GM13976 (cell line): Measurements from ENCODE around the gene TRIO.
"Not testable (repeated sequence)": the region's sequence is repeated elsewhere in the genome, so short reads cannot be mapped to it uniquely, and the experiment has no call there.

ENCODE experiments used
- DNase-seq: peaks from one replicate; pipeline ENCODE4 v3.0.0; 2012; ENCODE audit warnings: low spot score
- in situ Hi-C: fragments of 300-500 bp; cut with MboI; formaldehyde crosslinking; loops from one replicate; pipeline ENCODE4 v1.12.0; 2022; ENCODE audit warnings: low sequenced_read_pairs, mixed read lengths, inconsistent platforms; ENCODE audit not compliant: unreplicated experiment
- TF ChIP-seq, protein P1 (sequence below): IDR thresholded peaks from 2 replicates; pipeline ENCODE4 v1.5.1; 2012; ENCODE audit warnings: borderline replicate concordance, mild to moderate bottlenecking; ENCODE audit not compliant: insufficient read depth; ENCODE audit errors: extremely low read depth, missing control alignments, control extremely low read depth

The TRIO gene

DNA sequence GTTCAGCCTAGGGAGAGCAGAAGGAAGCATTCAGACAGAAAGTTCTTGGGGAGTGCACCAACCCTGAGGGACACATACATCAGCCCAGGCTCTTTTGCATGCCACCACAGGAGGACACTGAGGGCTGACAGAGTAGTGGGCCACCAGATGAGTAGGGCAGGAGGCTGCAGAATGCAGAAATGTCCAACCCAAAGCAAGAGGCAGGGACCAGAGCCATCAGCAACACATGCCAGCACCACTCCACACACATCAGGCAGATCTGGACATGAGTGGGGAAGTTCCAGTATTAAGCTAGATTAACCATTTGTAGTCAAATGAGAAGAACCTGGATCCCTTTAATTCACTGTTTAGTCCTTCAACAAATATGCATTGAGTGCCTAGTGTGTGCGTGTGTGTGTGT, 402.7 kb downstream of the TRIO start:
- no peak for DNase-seq
- in situ Hi-C loops, result no loop called here
- TF ChIP-seq, protein P1, sequence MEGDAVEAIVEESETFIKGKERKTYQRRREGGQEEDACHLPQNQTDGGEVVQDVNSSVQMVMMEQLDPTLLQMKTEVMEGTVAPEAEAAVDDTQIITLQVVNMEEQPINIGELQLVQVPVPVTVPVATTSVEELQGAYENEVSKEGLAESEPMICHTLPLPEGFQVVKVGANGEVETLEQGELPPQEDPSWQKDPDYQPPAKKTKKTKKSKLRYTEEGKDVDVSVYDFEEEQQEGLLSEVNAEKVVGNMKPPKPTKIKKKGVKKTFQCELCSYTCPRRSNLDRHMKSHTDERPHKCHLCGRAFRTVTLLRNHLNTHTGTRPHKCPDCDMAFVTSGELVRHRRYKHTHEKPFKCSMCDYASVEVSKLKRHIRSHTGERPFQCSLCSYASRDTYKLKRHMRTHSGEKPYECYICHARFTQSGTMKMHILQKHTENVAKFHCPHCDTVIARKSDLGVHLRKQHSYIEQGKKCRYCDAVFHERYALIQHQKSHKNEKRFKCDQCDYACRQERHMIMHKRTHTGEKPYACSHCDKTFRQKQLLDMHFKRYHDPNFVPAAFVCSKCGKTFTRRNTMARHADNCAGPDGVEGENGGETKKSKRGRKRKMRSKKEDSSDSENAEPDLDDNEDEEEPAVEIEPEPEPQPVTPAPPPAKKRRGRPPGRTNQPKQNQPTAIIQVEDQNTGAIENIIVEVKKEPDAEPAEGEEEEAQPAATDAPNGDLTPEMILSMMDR, result no peak

DNA sequence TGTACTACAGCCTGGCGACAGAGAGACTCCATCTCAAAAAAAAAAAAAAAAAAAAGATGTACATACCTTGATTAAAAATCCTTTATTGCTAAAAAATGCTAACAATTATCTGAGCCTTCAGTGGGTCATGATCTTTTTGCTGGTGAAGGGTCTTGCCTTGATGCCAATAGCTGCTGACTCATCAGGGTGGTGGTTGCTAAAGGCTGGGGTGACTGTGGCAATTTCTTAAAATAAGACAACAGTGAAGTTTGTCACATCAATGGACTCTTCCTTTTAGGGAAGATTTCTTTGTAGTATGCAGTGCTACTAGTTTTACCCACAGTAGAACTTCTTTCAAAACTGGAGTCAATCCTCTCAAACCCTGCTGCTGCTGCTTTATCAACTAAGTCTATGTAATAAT, 404.5 kb downstream of the TRIO start:
- TF ChIP-seq, protein P1, result no peak
- in situ Hi-C loops, result no loop called here
- DNase-seq, result no peak

DNA sequence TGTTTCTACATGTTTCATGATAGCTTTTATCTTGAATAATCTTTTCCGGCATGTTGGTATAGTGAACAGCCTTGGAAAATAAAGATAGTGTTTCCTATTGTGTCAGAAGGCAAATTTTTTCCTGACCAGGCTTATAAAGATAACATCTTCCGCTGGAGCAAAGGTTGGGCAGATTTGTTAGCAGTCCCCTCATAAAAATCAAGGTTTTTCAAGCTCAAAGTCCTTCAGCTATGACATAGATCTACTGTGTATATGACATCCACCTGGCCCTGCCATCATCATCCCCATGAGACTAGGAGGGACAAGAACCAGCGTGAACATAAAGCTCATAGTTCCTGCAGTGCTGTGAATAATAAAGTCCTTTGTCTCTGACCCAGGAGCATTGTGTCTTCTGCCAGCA, 408.1 kb downstream of the TRIO start:
- TF ChIP-seq, protein P1, result no peak
- in situ Hi-C loops, result no loop called here

DNA sequence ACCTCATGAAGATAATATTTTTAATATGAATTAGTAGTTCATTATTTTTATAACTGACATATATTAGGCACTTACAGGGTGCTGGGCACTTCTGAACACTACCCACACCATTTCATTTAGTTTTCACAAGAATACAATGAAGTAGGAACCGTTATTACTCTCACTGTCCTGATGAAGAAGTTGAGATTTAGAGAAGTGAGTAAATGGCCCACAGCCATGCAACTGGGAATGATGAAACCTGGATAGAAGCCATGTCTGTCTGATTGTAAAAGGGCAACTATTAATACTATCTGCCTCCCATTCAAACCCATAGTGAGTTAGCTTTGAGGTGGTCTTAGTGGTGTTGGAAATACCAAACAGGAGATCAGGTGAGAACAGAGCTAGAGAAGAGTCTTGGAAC, 408.9 kb downstream of the TRIO start:
- TF ChIP-seq, protein P1, result no peak
- DNase-seq, result no peak
- in situ Hi-C loops, result no loop called here

More for the DNA sequence above, 408.1 kb downstream of the TRIO start:
- no peak for DNase-seq

DNA sequence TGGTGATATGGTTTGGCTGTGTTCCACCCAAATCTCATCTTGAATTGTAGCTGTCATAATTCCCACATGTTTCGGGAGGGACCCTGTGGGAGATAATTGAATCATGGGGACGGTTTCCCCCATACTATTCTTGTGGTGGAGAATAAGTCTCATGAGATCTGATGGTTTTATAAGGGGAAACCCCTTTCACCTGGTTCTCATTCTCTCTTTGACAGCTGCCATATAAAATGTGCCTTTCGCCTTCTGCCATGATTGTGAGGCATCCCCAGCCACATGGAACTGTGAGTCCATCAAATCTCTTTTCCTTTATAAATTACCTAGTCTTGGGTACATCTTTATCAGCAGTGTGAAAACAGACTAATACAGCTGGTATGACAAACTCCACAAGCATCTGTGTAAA, 411.1 kb downstream of the TRIO start:
- DNase-seq, in situ Hi-C loops: not testable (repeated sequence)

DNA sequence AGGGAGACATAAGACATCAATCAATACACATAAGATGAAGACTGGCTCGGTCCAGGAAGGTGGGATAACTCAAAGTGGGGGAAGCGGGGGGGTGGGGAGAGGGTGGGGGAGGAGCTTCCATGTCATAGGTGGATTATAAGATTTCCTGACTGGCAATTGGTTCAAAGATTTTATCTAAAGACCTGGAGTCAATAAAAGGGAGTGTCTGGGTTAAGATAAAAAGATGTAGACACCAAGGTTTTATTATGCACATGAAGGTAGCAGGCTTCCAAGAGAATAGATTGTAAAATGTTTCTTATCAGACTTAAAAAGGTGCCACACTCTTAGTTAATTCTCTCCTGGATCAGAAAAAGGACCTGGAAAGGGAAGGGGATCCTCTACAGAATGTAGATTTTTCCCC, 412.9 kb downstream of the TRIO start:
- no peak for DNase-seq

DNA sequence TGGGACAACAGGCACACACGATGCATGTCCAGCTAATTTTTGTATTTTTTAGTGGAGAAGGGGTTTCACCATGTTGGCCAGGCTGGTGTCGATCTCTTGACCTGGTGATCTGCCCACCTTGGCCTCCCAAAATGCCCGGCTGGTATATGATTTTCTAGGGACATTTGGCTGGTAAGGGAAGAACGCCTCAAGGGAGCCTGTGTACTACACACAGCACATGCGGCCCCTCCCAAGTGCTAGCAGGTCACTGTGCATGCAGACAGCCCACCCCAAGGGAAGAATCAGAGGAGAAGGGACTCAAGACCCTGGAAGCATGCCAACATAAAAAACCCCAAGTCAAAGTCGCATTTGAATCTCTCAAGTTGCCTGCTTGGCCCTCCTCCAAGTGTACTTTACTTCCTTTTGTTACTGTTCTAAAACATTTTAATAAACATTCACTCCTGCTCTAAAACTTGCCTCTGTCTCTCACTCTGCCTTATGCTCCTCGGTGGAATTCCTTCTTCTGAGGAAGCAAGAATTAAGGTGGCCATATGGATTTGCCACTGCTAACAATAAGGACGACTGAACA, 414.1 kb downstream of the TRIO start:
- TF ChIP-seq, protein P1, result no peak
- DNase-seq, result no peak
- in situ Hi-C loops, result no loop called here

More for the DNA sequence above, 412.9 kb downstream of the TRIO start:
- TF ChIP-seq, protein P1, result no peak
- in situ Hi-C loops, result no loop called here
